ENCODE measurements around the gene CAPN10.

Gene CAPN10

GRCh38 chr2:240563951-240564560 is 22.5 kb upstream of the CAPN10 start:
- DNase-seq: no peak

DNA sequence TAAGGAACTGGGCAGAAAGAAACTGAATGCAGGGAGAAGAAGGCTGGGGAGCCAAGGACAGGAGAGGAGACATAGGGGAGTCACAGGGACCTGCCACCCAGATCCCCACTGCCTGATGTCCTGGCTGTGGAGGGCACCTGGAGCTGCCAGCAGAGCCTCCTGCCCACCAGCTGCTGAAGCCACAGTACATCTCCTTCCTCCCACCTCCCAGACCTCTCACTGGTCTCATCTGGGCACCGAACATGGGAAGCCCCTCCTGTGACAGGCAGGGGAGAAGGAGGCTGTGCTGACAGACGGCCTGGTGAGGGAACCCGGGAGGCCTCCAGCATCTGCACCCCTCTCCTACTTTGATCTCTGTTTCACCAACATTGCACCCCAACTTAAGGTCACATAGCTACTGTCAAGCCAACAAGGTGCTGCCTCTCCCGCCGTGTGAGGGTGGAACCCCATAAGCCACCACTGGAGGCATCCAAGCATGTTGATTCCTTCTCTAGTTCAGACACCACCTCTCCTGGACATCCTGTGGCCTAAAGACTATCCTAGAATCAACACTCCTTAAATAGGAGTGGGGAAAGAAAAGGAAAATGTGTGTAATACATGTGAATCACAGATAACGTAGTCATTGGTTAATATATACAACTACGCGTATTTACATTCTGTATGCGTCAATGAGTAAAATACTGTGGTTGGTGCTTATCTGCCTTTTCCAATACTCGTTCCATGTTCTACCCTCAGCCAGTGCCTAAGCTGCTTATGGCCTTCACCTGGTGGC is 21.8 kb upstream of the CAPN10 start:
- DNase-seq: peak; percentile 45

- peak; percentile 96 for DNase-seq
Measured at GRCh38 chr2:240565333-240566202, 21.0 kb upstream of the CAPN10 start.

GRCh38 chr2:240566203-240567136 is 20.1 kb upstream of the CAPN10 start:
- peak; percentile 95 for DNase-seq

- peak; percentile 50 for DNase-seq
Measured at GRCh38 chr2:240567137-240567871, 19.2 kb upstream of the CAPN10 start.

GRCh38 chr2:240567872-240568677 is 18.5 kb upstream of the CAPN10 start, which contains the start of gene RNPEPL1:
TSS of gene RNPEPL1 (plus strand) at chr2:240568484. CDS start at chr2:240568587, 103 bp downstream.
- DNase-seq: peak; percentile 69

DNA sequence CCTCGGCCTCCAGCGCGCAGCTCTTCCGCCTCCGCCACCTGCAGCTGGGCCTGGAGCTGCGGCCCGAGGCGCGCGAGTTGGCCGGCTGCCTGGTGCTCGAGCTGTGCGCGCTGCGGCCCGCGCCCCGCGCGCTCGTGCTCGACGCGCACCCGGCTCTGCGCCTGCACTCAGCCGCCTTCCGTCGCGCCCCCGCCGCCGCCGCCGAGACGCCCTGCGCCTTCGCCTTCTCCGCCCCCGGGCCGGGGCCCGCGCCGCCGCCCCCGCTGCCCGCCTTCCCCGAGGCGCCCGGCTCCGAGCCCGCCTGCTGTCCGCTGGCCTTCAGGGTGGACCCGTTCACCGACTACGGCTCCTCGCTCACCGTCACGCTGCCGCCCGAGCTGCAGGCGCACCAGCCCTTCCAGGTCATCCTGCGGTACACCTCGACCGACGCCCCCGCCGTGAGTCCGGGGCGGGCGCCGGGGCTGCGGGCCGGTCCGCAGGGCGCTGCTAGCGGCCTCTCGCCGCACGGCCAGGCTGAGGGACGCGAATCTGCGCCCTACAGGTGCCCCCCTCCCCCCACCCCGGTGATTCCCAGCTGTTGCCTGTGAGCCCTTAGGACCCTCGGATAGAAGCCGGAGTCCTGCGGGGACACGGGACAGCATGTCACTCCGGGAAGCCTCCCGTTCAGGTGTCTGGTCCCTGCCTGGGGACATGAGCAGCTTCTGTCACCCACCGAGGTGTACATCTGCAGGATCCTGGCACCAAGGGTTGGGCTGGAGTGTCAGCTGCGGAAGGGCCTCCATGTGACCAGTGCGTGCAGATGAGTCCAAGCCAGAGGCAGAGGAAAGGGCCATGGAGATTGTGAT is 17.6 kb upstream of the CAPN10 start:
- no peak for DNase-seq

GRCh38 chr2:240569523-240569997 is 17.0 kb upstream of the CAPN10 start:
- no peak for DNase-seq

DNA sequence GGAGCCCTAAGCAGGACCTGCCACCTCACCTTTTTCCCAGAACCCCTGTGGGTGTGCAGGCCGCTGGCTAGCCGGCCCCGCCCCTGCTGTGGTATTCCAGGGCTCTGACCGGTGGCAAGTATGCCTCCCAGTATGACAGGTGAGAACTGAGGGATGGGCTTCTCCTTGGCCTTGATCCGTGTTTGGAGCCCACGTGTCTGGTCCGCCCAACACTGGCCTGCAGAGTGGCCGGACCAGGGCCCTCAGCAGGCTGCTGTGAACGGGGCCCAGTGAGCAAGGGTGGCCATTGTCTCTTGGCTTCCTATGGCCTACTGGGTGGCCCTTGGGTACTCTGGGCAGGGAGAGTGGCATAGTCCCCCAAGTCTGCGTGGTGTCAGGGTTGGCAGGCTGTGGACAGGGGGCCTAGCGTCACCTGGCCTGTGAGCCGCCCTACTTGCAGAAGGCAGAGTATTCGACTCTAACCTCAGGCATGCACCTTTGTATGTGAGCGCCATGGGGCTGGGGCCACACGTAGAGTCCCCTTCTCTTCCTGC is 16.5 kb upstream of the CAPN10 start:
- DNase-seq: no peak

DNA sequence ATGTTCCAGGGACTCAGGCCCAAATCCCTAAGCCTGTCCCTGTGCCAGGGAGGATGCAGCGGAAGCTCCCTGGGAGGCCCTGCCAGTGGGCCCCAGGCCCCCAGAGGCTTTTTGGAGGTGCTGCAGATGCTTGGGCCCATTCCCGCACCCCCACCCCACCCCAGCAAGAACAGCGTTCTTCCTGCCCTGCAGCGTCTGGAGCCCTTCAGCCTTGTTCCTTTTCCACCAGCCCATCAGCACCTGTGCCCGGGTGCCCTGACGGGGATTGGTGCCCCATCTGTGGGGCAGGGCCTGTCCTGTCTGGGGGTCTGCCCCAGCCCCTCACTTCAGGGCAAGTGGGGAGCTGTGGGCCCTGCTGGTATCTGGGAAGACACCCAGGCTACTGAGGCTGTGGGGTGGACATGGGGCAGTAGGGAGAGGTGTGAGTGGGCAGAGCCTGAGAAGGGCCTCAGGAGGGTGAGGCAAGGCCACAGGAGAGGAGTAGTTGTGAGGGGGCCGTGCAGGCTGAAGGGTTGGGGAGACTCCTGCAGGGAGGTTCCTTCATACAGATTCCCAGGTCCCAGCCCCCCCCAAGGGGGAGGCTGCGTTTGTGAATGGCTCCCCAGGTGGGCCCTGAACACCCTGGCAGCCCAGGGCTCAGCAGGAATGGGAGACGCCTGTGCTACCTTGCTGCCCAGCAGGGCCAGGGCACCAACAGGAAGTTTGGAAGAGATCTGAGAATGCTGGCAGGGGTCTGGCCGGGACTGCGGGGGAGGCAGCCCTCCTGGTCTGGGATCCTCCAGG is 15.8 kb upstream of the CAPN10 start:
- DNase-seq: no peak

- DNase-seq: no peak
Measured at GRCh38 chr2:240571314-240571973, 15.1 kb upstream of the CAPN10 start.

- DNase-seq: no peak
Measured at GRCh38 chr2:240572141-240573031, 14.1 kb upstream of the CAPN10 start.

DNA sequence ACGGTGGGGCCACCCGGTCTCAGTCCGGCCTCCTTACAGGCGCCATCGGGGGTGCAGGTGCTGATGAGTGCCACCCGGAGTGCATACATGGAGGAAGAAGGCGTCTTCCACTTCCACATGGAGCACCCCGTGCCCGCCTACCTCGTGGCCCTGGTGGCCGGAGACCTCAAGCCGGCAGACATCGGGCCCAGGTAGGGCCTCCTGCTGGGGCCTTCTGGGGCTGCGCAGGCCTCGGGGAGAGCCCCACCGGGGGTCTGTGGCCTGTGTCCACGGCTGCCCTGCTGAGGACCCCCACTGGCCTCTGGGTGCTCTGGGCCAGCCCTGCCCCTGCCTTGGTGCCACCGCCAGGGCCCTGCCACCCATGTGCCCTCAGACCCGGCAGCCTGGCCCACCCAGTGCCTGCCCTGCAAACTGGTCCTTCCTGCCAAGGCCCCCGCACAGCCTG is 13.4 kb upstream of the CAPN10 start:
- no peak for DNase-seq

- DNase-seq: no peak
Measured at GRCh38 chr2:240573516-240574385, 12.8 kb upstream of the CAPN10 start.

DNA sequence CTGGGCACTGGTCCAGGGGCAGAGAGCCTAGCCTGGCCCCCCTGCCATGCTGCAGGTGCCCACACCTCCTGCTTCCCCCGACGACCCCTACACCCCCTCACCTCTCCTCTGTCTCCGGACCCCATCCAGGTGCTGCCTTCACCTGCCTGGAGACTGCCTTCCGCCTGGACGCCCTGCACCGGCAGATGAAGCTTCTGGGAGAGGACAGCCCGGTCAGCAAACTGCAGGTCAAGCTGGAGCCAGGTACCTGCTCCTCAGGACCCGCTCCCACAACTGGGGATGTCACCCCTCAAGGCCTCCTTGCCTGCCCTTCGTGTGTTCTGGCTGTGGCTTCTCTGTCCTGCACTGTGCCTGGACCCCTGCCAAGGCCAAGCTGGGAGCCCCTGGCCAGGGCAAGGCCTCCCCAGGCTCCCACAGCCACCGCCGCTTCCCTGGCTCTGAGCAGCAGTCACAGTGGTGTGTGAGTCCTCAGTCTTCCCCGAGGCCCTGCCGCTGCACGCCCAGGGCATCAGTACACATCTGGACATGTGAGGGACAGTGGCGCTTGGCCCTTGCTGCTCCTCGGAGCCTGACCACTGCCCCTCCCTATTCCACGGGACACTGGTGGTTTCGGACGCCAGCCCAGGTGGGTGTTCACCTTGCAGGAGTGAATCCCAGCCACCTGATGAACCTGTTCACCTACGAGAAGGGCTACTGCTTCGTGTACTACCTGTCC is 12.0 kb upstream of the CAPN10 start:
- DNase-seq: no peak
